ENCODE results near the gene XBP1.

- TF ChIP-seq CTCF (IDR thresholded peaks at IDR 0.05) (no peak), POLR2A (IDR thresholded peaks at IDR 0.05) (no peak), POLR2AphosphoS5 (IDR thresholded peaks at IDR 0.05; ENCODE audit: insufficient read depth in 1 of 2, low read depth in 1 of 2) (no peak)
Measured at GRCh38 chr22:28780296-28780695, 20.1 kb downstream of the XBP1 start.

Measured in vagina (tissue), 2 donors.